ENCODE data around the gene TMEM33. TPM values are rescaled to one million over a fixed set of nuclear protein-coding genes. Genes with fewer than 3 reads are reported as not detected.
"Not testable (repeated sequence)": the region's sequence is repeated elsewhere in the genome, so short reads cannot be mapped to it uniquely, and the experiment has no call there.

TMEM33 gene
- total RNA-seq, 3 donors from 2014 or later = 35.7 to 52.7 (median 42.0) TPM

GRCh38 chr4:41888687-41889074 is 46.5 kb upstream of the TMEM33 start:
- Histone ChIP-seq H3K36me3 (no peaks in the 10 kb centered on the region), H3K27ac (no peak overlapping the region), H3K27me3 (peaks cover 0 to 3% of the 10 kb centered on the region in 2 donors), H3K4me3 (no peak overlapping the region), H3K4me1 (no peaks in the 10 kb centered on the region), H3K9me3 (no peaks in the 10 kb centered on the region)
- no peak for TF ChIP-seq POLR2AphosphoS5 (IDR thresholded peaks at IDR 0.05)
- TF ChIP-seq, protein P1, sequence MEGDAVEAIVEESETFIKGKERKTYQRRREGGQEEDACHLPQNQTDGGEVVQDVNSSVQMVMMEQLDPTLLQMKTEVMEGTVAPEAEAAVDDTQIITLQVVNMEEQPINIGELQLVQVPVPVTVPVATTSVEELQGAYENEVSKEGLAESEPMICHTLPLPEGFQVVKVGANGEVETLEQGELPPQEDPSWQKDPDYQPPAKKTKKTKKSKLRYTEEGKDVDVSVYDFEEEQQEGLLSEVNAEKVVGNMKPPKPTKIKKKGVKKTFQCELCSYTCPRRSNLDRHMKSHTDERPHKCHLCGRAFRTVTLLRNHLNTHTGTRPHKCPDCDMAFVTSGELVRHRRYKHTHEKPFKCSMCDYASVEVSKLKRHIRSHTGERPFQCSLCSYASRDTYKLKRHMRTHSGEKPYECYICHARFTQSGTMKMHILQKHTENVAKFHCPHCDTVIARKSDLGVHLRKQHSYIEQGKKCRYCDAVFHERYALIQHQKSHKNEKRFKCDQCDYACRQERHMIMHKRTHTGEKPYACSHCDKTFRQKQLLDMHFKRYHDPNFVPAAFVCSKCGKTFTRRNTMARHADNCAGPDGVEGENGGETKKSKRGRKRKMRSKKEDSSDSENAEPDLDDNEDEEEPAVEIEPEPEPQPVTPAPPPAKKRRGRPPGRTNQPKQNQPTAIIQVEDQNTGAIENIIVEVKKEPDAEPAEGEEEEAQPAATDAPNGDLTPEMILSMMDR (IDR thresholded peaks at IDR 0.05) = no peak
- TF ChIP-seq POLR2A (IDR thresholded peaks at IDR 0.05) = no peak
- DNase-seq (ENCODE audit: low spot score in 2 of 2) = no peak
- intact Hi-C loops (cut with DNase I; ENCODE audit: low total_unique reads) = loop anchor here (10.0 kb wide), 2 partner anchors 474 to 634 kb away; partner anchors contain the start of gene UCHL1

GRCh38 chr4:41889317-41889716 is 45.9 kb upstream of the TMEM33 start:
- H3K36me3 ChIP-seq = no peaks in the 10 kb centered on the region
- intact Hi-C loops (cut with DNase I; ENCODE audit: low total_unique reads) = loop anchor here (10.0 kb wide), 2 partner anchors 475 to 635 kb away; partner anchors contain the start of gene UCHL1
- TF ChIP-seq, protein P1 (IDR thresholded peaks at IDR 0.05) = no peak
- TF ChIP-seq POLR2AphosphoS5 (IDR thresholded peaks at IDR 0.05) (no peak), POLR2A (IDR thresholded peaks at IDR 0.05) (no peak)
- no peaks in the 10 kb centered on the region for H3K4me1 ChIP-seq
- H3K9me3 ChIP-seq = no peaks in the 10 kb centered on the region
- peaks cover 0 to 3% of the 10 kb centered on the region in 2 donors for H3K27me3 ChIP-seq
- no peak overlapping the region for H3K4me3 ChIP-seq
- no peak overlapping the region for H3K27ac ChIP-seq
- DNase-seq (ENCODE audit: low spot score in 2 of 2) = no peak

DNA sequence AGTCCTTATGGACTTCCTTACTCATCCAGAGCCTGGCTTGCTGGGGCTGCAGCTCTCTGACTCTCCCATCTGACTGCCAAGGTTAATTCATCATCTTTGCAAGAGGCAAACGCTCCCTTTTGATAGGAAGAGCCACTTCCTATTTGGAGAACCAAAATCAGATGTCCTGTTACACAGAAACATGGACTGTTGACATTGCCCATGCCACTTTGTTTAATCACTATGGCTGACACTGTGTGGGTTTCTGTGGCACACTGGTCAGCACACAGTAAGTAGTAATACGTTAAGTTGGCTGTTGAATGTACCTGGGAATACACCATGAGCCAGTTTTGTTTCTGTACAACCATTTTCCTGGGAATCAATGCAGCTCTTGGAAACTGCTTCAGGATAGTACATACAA is 45.1 kb upstream of the TMEM33 start:
- Histone ChIP-seq H3K4me1 (no peaks in the 10 kb centered on the region), H3K27me3 (peaks cover 0 to 3% of the 10 kb centered on the region in 2 donors), H3K27ac (no peak overlapping the region), H3K9me3 (no peaks in the 10 kb centered on the region), H3K36me3 (no peaks in the 10 kb centered on the region), H3K4me3 (no peak overlapping the region)
- no peak for DNase-seq (ENCODE audit: low spot score in 2 of 2)
- TF ChIP-seq POLR2A (IDR thresholded peaks at IDR 0.05) (no peak), POLR2AphosphoS5 (IDR thresholded peaks at IDR 0.05) (no peak)
- TF ChIP-seq, protein P1 (IDR thresholded peaks at IDR 0.05) = no peak
- intact Hi-C loops (cut with DNase I; ENCODE audit: low total_unique reads) = no loop called here

- Histone ChIP-seq H3K27ac (no peak overlapping the region), H3K4me3 (no peak overlapping the region), H3K9me3 (peaks cover 0 to 6% of the 10 kb centered on the region in 2 donors), H3K36me3 (no peaks in the 10 kb centered on the region), H3K4me1 (no peaks in the 10 kb centered on the region), H3K27me3 (no peaks in the 10 kb centered on the region)
- intact Hi-C loops (cut with DNase I; ENCODE audit: low total_unique reads) = no loop called here
- DNase-seq (ENCODE audit: low spot score in 2 of 2) = no peak
- TF ChIP-seq, protein P1 (IDR thresholded peaks at IDR 0.05) = no peak
- TF ChIP-seq POLR2AphosphoS5 (IDR thresholded peaks at IDR 0.05) = no peak
- no peak for TF ChIP-seq POLR2A (IDR thresholded peaks at IDR 0.05)
These were observed 38.6 kb upstream of the TMEM33 start for GRCh38 chr4:41896648-41897047.

GRCh38 chr4:41897698-41898097 is 37.5 kb upstream of the TMEM33 start:
- Histone ChIP-seq H3K9me3 (peaks cover 0 to 8% of the 10 kb centered on the region in 2 donors), H3K4me1 (no peaks in the 10 kb centered on the region), H3K4me3 (no peak overlapping the region), H3K27ac (no peak overlapping the region), H3K27me3 (no peaks in the 10 kb centered on the region), H3K36me3 (no peaks in the 10 kb centered on the region)
- no peak for DNase-seq (ENCODE audit: low spot score in 2 of 2)
- TF ChIP-seq POLR2AphosphoS5 (IDR thresholded peaks at IDR 0.05) = no peak
- TF ChIP-seq POLR2A (IDR thresholded peaks at IDR 0.05) = no peak
- TF ChIP-seq, protein P1 (IDR thresholded peaks at IDR 0.05) = no peak
- intact Hi-C loops (cut with DNase I; ENCODE audit: low total_unique reads) = no loop called here

DNA sequence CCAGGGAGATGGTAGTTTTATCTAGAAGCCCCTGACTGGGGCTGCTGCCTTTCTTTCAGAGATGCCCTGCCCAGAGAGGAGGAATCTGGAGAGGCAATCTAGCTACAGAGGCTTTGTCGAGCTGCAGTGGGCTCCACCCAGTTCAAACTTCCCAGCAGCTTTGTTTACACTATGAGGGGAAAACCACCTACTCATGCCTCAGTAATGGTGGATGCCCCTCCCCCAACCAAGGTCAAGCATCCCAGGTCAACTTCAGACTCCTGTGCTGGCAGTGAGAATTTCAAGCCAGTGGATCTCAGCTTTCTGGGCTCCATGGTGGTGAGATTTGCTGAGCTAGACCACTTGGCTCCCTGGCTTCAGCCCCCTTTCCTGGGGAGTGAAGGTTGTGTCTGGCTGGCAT is 26.1 kb upstream of the TMEM33 start:
- H3K4me3 ChIP-seq; H3K4me1 ChIP-seq; intact Hi-C loops (cut with DNase I; ENCODE audit: low total_unique reads); H3K27me3 ChIP-seq; H3K36me3 ChIP-seq; DNase-seq (ENCODE audit: low spot score in 2 of 2); H3K27ac ChIP-seq; H3K9me3 ChIP-seq: not testable (repeated sequence)
